ENCODE measurements around the gene SLC17A7. TPM values are rescaled to one million over a fixed set of nuclear protein-coding genes. Genes with fewer than 3 reads are reported as not detected.

Gene SLC17A7
- total and polyA plus RNA-seq, 9 of the 15 experiments (the other 6 are each of a cell fraction or from before 2014, with no cell fraction given), result 1.1 to 15.7 (median 2.4) TPM

GRCh38 chr19:49421878-49422202 lies 19.5 kb downstream of the SLC17A7 start:
- H3K79me2 ChIP-seq (ENCODE audit: control insufficient read depth, insufficient read depth, low read length), result no peaks in the 10 kb centered on the region
- no peaks in the 10 kb centered on the region for H3K27me3 ChIP-seq (ENCODE audit: control insufficient read depth in 2 of 2, insufficient read depth in 2 of 2, low read length in 2 of 2)
- intact Hi-C loops (cut with micrococcal nuclease), result loop anchor here (2.0 kb wide), 1 partner anchor 21 kb away; no protein-coding TSS in a partner anchor
- ChIA-PET CTCF (ENCODE audit: low intra/inter-chr PET ratio) (no interaction called here), POLR2A (interaction anchor here (1.0 to 1.2 kb wide), 2 partner anchors 10 to 14 kb away, joined by 4 to 5 read pairs; no protein-coding TSS in a partner anchor)
- in situ Hi-C loops (cut with MboI), result no loop called here
- H3K9ac ChIP-seq (ENCODE audit: insufficient read depth in 1 of 2, low read depth in 2 of 2, low read length in 2 of 2), result no peak overlapping the region
- TF ChIP-seq STAG1 (CRISPR knock-in tag; IDR thresholded peaks at IDR 0.05; ENCODE audit: borderline replicate concordance), result no peak
- TF ChIP-seq PYGO2 (tag; IDR thresholded peaks at IDR 0.05), result no peak
- no peak for TF ChIP-seq TRIM24 (IDR thresholded peaks at IDR 0.05)
- no peak for TF ChIP-seq CHD1 (IDR thresholded peaks at IDR 0.05; ENCODE audit: low read length)
- TF ChIP-seq MLLT1 (IDR thresholded peaks at IDR 0.05), result peak in 1 of 2 experiments; percentile 31; a peak in 1 of 4 replicates
- TF ChIP-seq KDM1A (IDR thresholded peaks at IDR 0.05), result 0 out of 4 replicates have a peak, but pooled peaks of 1 of the 2 experiments have one; percentile 3
- no peak for TF ChIP-seq TGIF2 (CRISPR knock-in tag; IDR thresholded peaks at IDR 0.05)
- peak in 1 of 2 experiments; percentile 11; a peak in 1 of 4 replicates for TF ChIP-seq HDAC1 (IDR thresholded peaks at IDR 0.05)
- TF ChIP-seq U2AF2 (optimal IDR thresholded peaks at IDR 0.05; ENCODE audit: low read depth, low read length), result no peak
- peak; percentile 87 for TF ChIP-seq ZNF512 (tag; IDR thresholded peaks at IDR 0.05)
- no peak for TF ChIP-seq TAF7 (tag; IDR thresholded peaks at IDR 0.05)
- TF ChIP-seq POLR3A (IDR thresholded peaks at IDR 0.05; ENCODE audit: borderline replicate concordance, extremely low read depth, insufficient read depth, insufficient read length), result no peak
- TF ChIP-seq XRCC5 (IDR thresholded peaks at IDR 0.05; ENCODE audit: low read depth, low read length), result no peak
- TF ChIP-seq HDAC6 (IDR thresholded peaks at IDR 0.05; ENCODE audit: low read depth, low read length), result no peak
- TF ChIP-seq RBBP5 (IDR thresholded peaks at IDR 0.05; ENCODE audit: borderline replicate concordance, insufficient read depth, low read length, poor library complexity, severe bottlenecking), result no peak
- no peak for TF ChIP-seq PHF21A (IDR thresholded peaks at IDR 0.05; ENCODE audit: borderline replicate concordance, low read depth)
- no TSS peak for BruUV-seq (replicated peaks)
- no peaks in the 10 kb centered on the region for H3K9me1 ChIP-seq (ENCODE audit: control insufficient read depth, insufficient read depth, low read length)
- ATAC-seq (no peak), FAIRE-seq (no peak), DNase-seq (ENCODE audit: extremely low read depth in 1 of 4, low spot score in 3 of 4) (no peak)
- H3K36me3 ChIP-seq (ENCODE audit: control insufficient read depth, insufficient read depth, low read length), result no peaks in the 10 kb centered on the region
- no peaks in the 10 kb centered on the region for H3K9me3 ChIP-seq (replicated peaks; ENCODE audit: control insufficient read depth, insufficient read depth, low read depth, low read length)
- H3K4me2 ChIP-seq (ENCODE audit: insufficient read depth, low read length), result peak overlapping the region; percentile 75
- no peak overlapping the region for H3K4me3 ChIP-seq
- WGBS (ENCODE audit: insufficient coverage, low coverage, missing lambda C conversion rate), result no CpG with 5 or more reads among the region's 3 CpGs
- H3K4me1 ChIP-seq (replicated peaks in 1 of 2; ENCODE audit: control insufficient read depth in 2 of 2, insufficient read depth in 2 of 2, low read length in 2 of 2), result peaks cover 44 to 54% of the 10 kb centered on the region in 2 experiments
- H4K20me1 ChIP-seq (replicated peaks; ENCODE audit: control insufficient read depth, insufficient read depth, low read length), result no peaks in the 10 kb centered on the region
- no peak overlapping the region for H2AFZ ChIP-seq (ENCODE audit: low read depth, low read length)
- H3K27ac ChIP-seq (ENCODE audit: extremely low read depth, low read depth, low read length), result no peak overlapping the region
